GM21825 (cell line): ENCODE measurements around the gene ATG9B.

Source experiments
- ATAC-seq: cut with Tn5 transposase; IDR thresholded peaks from one replicate; pipeline ENCODE4 v1.9.1; 2021; ENCODE audit warnings: mild to moderate bottlenecking, moderate library complexity; ENCODE audit not compliant: unreplicated experiment

The ATG9B gene

GRCh38 chr7:150983893-150984368 is 40.4 kb downstream of the ATG9B start:
- no peak for ATAC-seq

- no peak for ATAC-seq
These were observed 41.9 kb downstream of the ATG9B start for GRCh38 chr7:150982351-150982750.

DNA sequence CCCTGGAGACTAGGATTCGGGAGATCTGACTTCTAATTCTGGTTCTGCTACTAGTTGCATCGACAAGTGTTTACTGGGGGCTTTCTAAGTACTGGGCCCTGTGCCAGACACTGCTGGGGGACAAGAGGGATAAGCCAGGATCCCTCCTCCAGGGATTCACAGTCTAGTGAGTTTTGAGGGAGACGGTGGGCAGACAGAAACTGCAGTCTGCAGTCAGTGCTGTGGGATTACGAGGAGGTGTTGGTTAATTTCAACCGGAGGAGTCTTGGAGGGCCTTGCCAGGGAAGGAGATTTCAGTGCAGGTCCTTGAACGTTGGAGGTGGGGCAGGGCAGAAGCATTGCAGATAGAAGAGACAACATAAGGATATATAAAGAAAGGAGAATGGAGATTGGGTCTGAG is 42.6 kb downstream of the ATG9B start:
- no peak for ATAC-seq

GRCh38 chr7:150980663-150981062 is 43.6 kb downstream of the ATG9B start:
- no peak for ATAC-seq

DNA sequence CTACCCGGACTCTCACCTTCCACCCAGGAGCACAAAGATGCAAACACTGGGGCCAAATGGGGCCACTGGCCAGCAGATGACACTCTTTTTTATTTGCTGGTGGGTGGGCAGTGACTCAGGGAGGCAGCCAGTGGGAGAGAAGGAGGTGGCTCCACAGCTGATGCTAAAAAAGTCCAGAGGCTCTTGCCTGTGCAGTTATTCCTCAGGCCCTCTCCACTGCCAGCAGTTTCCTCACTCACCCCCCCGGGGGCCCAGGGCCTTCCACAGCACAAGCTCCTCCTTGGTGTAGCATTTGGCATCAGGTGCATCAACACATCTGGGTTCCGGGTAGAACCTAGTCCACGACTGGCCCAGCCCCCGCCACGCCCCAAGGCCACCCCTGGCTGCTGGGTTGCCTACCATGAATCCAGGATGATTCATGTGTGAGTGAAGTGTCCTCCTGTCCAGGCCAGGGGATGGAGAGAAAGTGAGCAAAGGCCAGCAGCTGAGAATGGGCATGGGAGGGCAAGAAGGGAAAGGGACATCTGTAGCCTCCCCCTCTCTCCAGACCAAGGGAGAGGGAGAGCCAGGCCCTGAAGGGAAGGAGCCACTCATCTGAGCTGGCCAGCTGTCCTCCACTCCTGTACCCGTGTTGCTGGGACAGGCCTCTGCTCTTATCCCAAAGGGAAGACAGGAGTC is 44.4 kb downstream of the ATG9B start:
- no peak for ATAC-seq

GRCh38 chr7:150978126-150978789 is 46.0 kb downstream of the ATG9B start, which contains the start of gene KCNH2:
Gene KCNH2, minus strand, starts transcription at chr7:150978321. Its CDS starts 408 bp downstream, at chr7:150977913.
- ATAC-seq, result no peak

DNA sequence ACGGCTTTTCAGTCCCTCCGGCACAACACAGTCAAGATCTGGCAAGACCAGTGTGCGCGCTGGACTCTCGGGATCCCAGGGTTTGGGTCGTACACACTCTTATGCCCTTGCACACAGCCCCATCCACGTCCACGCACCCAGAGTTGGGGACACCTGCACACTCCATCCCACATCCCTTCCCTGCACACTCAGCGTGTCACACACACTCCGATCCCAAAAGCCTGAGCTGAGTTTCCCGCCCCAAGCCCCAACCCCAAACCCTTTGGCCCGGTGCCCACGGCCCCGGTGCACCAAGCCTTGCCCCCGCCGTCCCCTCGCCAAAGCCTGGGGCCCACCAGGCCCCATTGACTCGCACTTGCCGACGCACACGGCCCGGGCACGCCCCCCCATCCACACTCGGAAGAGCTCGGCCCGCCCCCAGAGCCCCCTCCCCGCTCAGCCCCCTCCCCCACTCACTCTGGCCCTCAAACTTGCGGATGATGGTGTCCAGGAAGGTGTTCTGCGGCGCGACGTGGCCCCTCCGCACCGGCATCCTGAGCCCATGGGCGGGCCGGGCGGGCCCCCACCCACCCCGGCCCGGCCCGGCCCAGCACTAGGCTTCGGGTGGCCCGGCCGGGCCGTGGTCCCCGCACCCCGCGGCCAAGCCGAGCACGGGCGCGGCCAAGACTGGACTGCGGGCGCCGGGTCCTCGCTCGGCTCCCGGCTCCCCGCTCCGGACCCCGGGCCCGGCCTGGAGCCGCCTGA is 46.7 kb downstream of the ATG9B start:
- ATAC-seq, result no peak

DNA sequence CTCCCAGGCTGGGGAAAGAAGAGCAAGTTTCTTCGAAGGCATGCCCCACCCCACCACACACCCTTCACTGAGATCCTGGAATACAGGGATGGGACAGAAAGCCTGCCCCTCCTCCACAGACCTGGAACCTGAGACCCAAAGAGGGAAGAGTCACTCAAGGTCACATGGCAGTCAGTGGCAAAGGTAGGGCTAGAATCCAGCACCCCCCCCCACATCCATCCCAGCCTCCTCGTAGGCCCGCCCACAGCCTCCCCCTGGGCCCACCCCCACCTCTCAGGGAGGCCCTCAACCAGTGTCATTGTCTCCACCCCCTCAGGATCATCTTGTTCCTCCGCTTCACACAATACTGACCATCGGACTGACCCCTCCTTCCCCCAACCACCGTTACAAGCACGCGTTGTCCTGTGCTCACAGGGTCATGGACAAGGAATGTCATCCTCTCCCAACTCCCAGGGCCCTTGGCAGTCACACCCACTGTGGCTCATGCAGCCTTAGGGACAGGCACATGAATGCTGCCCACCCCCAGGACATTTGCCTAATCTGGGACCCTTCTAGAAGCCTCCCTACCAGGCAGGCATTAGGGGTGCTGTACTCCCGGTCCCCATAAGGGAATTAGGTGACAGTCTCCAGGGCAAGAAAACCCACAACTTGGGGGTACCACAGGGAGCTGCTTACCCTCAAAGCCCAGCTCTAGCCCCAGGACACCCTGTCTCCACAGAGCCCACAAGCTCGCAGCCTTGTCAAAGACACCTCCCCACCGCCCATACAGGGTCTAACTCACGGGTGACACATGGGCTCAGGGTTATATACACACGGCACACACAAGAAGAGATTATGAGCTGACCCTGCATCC is 47.5 kb downstream of the ATG9B start:
- no peak for ATAC-seq

DNA sequence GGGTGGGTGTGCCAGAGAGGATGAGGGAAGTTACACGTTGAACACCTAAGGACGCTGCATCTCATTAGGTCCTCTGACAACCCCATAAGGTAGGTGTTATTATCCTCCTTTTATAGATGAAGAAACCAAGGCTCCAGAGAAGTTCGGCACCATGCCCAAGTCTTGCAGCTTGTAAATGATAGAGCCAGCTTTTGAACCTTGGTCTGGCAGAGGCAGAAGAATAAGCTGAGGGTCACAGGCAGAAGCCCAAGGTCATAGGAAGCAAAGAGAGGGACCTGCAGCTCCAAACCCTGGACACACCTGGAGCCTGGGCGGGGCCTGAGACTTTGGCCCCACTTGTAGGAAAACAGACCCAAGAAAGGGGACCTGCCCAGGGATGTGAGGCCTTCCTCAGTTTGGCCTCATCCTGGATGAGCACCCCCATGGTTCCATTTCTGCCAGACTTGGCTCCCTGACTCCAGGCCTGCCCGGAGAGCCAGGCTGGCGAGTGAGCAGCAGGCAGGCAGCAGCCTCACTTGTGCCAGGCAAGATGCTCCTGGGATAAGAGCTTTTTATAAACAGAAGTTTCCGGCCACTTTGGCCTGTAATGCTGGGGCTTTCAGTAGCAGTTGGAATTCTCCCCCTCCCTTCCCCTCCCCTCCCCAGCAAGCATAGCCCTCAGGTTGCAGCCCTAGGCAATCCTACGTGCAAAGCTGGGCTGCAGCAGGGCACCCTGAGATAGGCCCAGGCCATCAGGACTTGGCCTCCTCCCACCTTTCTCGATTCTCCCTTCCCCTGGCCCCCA is 48.6 kb downstream of the ATG9B start:
- no peak for ATAC-seq

DNA sequence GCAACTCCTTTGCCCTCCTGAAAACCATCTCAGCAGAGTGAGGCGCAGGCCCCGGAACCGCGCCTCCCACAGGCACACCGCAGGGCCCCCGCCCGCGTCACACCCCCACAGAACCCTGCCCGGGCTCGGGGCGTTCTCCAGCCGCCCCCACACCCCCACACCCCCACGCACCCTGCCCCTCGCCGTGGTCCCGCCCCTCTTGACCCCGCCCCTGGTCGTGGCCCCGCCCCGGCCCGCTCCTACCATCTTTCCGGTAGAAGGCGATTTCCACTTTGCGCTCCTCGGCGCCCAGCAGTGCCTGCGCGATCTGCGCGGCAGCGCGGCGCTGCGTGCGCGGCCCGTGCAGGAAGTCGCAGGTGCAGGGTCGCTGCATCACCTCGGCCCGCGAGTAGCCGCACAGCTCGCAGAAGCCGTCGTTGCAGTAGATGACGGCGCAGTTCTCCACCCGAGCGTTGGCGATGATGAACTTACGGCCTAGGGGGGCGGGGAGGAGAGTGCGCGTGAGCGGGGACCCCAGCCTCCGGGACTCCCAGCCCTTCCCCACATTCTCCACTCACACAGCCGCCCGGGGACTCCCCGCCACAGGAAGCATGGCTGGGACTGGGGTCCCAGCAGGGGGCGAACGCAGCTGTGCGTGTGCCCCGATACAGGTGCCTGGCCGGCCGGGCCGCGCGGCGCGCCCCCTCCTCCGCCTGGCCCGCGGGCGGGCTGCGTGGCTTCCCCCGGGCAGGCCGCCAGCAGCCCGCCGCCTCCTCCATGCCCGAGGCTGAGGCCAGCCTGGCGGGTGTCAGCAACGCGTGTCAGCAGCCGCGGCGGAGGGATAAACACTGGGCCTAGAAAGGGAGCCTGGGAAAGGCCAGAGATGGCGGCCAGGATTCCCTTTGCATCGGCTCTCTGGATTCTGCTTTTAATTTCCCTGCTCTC is 49.6 kb downstream of the ATG9B start:
- ATAC-seq, result peak; percentile 52

DNA sequence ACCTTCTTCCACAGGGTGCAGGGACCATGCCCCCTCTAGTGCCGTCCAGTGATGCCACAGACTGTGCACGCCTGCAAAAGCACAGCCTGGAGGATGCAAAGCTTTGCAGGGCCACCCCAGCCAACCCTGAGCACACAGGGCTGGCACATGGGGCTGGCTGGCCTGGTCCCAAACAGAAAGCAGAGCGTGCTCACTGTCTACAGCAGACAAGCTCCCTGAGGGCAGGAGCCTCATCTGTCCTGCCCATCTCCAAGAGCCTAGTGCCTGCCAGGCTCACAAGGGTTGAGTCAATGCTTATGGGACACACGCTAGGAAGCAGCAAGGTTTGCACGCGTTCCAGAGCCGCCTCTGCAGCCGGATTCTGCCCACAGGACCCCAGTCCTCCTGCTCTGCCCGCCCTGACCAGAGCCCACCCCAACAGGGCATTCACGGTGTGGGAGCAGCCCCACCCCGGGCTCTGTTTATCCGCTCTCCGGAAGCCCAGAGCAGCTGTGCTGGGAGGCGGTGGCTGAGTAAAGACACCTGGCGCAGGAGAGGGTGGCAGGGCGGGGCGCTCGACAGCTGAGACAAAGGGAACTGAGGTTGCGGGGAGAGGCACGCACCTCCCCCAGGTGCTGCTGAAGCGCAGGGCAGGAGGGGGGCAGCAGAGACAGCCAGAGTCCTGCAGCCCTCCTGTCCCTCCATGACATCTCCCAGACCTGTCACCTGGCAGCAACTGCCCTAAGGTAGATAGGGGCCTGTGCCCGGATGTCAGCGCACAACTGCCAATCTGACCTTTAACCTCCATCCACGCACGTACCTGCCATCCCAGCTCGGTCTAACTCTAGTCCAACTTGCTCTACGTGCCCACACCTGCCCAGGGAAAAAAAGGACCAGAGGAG is 50.5 kb downstream of the ATG9B start:
- no peak for ATAC-seq

GRCh38 chr7:150972741-150973140 is 51.6 kb downstream of the ATG9B start:
- no peak for ATAC-seq

DNA sequence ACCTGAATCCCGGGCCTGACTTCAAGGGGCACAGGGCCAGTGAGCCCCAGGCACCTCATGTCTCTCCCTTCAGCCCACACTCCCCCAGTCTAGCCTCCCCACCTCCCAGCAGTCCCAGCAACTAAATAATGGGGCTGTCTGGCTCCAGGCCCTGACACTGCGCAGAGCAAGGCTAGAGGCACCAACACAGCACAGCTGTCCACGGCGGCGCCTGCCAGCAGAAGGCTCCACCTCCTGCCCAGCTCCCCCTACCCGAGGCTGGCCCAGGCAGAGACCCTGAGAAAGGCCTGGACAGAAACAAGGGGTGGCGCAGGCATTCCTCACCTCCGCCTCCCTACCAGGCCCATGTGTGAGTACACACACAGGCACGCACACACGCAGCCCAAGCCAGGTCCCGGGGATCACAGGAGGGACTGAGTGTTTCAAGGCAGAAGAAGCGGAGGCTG is 52.2 kb downstream of the ATG9B start:
- ATAC-seq, result no peak

DNA sequence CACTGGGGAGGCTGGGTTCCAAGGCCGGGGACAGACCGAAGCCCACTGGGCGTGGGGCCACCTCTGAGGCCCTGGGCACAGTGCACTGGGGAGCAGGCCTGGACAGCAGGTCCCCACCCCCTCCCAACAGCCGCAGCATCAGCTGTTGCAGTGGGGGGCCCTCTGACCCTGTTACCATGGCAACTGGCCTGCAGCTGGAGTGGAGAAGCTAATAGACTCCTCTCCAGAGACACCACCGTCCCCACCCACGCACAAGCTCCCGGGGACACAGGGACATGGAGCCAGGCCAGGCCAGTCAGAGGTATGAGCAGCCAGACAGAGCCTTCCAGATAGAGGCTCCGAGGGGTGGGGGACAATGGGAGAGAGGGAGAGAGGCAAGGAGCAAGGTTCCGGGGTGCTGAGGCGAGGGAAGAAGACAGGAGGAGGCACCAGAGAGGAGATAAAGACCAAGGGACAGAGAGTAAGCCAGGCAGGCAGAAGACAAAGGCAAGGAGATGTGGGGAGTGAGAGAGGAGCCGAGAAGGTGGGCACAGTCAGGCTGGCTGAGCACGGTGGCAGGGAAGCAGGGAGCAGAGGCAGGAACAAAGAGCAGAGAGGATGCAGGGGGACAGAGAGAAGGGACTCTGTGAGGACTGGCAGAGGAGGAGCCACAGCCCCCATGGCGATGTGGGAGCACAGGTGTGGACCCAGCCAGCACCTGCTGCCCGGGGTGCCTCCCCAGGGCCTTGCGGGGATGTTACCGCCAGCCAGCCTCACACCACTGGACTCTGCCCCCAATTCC is 52.9 kb downstream of the ATG9B start:
- no peak for ATAC-seq

DNA sequence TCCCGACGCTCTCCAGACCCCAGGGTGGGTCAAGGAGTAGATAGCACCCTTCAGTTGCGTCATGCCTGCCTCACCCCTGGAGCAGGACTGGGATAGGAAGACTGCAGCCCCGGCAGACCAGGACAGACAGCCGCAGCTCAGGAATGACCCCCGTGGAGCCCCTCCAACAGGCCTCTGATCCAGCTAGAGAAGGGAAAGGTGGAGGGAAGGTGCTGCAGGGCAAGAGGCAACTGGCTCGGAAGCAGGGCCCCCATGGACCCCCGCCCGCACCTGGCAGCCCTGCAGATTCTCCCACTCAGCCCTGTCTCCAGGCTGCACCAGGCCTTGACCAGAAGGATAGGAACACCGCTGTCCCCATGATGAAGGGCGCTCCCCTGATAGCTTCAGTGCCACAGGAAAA is 53.9 kb downstream of the ATG9B start:
- no peak for ATAC-seq

DNA sequence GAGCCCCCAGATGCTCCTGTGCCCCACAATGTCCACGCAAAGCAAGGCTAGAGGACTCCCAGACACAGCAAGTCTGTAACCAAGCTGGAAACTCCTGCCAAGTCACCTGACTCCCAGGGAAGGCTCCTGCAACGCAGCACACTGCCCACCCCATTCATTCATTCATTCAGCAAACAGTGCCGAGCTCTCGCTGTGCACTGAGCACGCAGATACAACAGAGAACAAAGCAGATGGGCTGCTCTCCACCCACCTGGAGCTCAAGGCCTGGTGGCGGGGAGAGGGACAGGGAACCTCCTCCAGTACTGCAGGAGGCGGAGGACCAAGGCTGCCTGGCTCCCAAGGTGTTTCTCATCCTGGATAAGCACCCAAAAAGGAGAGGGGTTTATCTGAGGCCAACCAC is 54.8 kb downstream of the ATG9B start:
- ATAC-seq, result no peak

GRCh38 chr7:150968734-150969372 is 55.4 kb downstream of the ATG9B start:
- ATAC-seq, result no peak
